ENCODE data around the gene DYNLT4. TPM values are rescaled to one million over a fixed set of nuclear protein-coding genes. Genes with fewer than 3 reads are reported as not detected.
"Not testable (repeated sequence)": the region's sequence is repeated elsewhere in the genome, so short reads cannot be mapped to it uniquely, and the experiment has no call there.

The DYNLT4 gene
- total and polyA plus RNA-seq, 2 experiments from 2014 or later = 0.30 to 2.2 TPM

DNA sequence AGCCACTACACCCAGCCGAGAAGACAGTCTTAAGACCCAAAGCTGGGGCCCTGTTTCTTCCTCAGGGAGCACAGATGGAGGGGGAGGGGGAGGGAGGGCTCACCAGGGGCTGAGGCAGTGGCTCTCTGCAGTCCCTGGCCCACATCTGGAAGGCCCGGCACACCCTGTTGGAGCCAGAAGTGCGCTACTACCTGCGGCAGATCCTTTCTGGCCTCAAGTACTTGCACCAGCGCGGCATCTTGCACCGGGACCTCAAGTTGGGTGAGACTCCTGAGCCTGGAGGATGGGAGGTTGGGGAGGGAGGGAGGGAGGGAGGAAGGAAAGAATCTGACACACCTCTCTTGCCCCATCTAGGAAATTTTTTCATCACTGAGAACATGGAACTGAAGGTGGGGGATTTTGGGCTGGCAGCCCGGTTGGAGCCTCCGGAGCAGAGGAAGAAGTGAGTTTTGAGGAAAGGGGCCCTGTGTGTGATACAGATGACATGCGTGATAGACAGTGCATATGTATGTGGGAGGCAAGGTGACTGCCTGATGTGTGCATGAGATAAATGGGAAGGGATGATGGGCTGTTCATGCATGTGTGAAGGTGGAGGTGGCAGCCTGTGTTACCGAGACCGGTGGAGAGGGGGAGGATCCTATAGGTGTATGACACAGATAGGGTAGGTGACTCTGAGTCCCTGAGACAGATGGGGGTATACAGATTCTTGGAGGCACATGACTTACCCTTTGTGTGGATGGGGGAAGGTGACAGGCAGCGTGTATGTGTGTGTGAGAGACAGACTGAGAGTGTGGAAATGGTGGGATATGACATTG lies 5.5 kb downstream of the DYNLT4 start:
- DNase-seq (ENCODE audit: low spot score) = peak; percentile 25
- Histone ChIP-seq H3K9me2 (replicated peaks; ENCODE audit: insufficient read depth) (no peaks in the 10 kb centered on the region), H3K79me2 (peaks cover 10% of the 10 kb centered on the region), H3K9me3 (ENCODE audit: low read depth) (no peaks in the 10 kb centered on the region), H2AFZ (no peak overlapping the region), H4K20me1 (ENCODE audit: insufficient read depth, poor library complexity, severe bottlenecking) (no peaks in the 10 kb centered on the region), H3K27ac (no peak overlapping the region), H3K4me2 (peak overlapping the region; percentile 94), H3K4me1 (ENCODE audit: insufficient read depth) (peaks cover 3% of the 10 kb centered on the region), H3K4me3 (no peak overlapping the region), H3K27me3 (no peaks in the 10 kb centered on the region), H3K36me3 (replicated peaks; ENCODE audit: insufficient read depth, low read depth) (no peaks in the 10 kb centered on the region)
- WGBS (ENCODE audit: low lambda C conversion rate, missing lambda C conversion rate) = 71% methylated on average over 12 of the region's 13 CpGs
- no peak for TF ChIP-seq EZH2 (IDR thresholded peaks at IDR 0.05; ENCODE audit: borderline replicate concordance)
- TF ChIP-seq, protein P1, sequence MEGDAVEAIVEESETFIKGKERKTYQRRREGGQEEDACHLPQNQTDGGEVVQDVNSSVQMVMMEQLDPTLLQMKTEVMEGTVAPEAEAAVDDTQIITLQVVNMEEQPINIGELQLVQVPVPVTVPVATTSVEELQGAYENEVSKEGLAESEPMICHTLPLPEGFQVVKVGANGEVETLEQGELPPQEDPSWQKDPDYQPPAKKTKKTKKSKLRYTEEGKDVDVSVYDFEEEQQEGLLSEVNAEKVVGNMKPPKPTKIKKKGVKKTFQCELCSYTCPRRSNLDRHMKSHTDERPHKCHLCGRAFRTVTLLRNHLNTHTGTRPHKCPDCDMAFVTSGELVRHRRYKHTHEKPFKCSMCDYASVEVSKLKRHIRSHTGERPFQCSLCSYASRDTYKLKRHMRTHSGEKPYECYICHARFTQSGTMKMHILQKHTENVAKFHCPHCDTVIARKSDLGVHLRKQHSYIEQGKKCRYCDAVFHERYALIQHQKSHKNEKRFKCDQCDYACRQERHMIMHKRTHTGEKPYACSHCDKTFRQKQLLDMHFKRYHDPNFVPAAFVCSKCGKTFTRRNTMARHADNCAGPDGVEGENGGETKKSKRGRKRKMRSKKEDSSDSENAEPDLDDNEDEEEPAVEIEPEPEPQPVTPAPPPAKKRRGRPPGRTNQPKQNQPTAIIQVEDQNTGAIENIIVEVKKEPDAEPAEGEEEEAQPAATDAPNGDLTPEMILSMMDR (IDR thresholded peaks at IDR 0.05; ENCODE audit: poor library complexity) = no peak
- no peak for TF ChIP-seq EZH2phosphoT487 (IDR thresholded peaks at IDR 0.05; ENCODE audit: low read depth, severe bottlenecking, unreplicated experiment)

DNA sequence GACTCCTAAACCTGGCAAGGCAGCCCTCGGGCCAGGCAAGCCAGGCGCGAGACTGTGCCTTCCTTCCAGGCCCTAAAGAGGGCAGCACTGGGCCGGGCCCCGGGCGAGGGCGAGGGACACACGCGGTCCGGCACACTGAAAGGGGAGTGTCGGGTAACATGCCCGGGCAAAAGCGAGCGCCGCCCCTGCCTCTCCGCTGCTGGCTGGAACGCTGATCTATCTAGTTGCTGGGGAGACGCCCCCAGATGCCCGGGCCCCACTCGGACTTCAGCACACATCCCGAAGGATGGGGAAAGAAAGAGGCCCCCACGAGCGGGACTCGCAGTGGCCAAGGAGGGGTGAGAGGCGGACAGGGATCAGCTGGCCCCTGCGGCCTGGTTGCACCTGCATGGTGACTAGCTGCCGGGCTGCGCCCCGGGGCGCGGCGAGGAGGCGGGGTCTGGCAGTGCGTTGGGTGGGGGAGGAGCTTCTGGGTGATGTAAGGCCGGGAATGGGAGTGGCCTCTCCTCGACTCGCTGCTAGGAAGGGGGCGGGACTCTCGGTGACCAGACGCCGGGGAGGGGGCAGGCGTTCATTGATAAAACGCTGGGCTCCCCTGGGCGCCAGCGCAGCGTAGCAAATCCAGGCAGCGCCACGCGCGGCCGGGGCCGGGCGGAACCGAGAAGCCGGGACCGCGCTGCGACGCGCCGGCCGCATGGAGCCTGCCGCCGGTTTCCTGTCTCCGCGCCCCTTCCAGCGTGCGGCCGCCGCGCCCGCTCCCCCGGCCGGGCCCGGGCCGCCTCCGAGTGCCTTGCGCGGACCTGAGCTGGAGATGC lies 7.2 kb downstream of the DYNLT4 start, which contains the start of gene PLK3:
PLK3 (plus strand) TSS at position 608 of the 815 bp plus-strand sequence; CDS start at position 695, 87 bp downstream.
- H3K27me3 ChIP-seq = no peaks in the 10 kb centered on the region
- peaks cover 10% of the 10 kb centered on the region for H3K79me2 ChIP-seq
- no peaks in the 10 kb centered on the region for H3K4me1 ChIP-seq (ENCODE audit: insufficient read depth)
- H3K36me3 ChIP-seq (replicated peaks; ENCODE audit: insufficient read depth, low read depth) = no peaks in the 10 kb centered on the region
- peak within 1 kb of the TSS; percentile 45 for H2AFZ ChIP-seq
- H3K4me2 ChIP-seq = peak within 1 kb of the TSS; percentile 94
- WGBS (ENCODE audit: low lambda C conversion rate, missing lambda C conversion rate) = under 1% methylated on average over 54 of the region's 79 CpGs
- TF ChIP-seq, protein P1 (IDR thresholded peaks at IDR 0.05; ENCODE audit: poor library complexity) = peak; percentile 89
- TF ChIP-seq EZH2 (IDR thresholded peaks at IDR 0.05; ENCODE audit: borderline replicate concordance) = no peak
- H3K9me2 ChIP-seq (replicated peaks; ENCODE audit: insufficient read depth) = no peaks in the 10 kb centered on the region
- H3K27ac ChIP-seq = peak within 1 kb of the TSS; percentile 94
- peak; percentile 99 for DNase-seq (ENCODE audit: low spot score)
- no peaks in the 10 kb centered on the region for H3K9me3 ChIP-seq (ENCODE audit: low read depth)
- no peaks in the 10 kb centered on the region for H4K20me1 ChIP-seq (ENCODE audit: insufficient read depth, poor library complexity, severe bottlenecking)
- H3K4me3 ChIP-seq = peak within 1 kb of the TSS; percentile 75

DNA sequence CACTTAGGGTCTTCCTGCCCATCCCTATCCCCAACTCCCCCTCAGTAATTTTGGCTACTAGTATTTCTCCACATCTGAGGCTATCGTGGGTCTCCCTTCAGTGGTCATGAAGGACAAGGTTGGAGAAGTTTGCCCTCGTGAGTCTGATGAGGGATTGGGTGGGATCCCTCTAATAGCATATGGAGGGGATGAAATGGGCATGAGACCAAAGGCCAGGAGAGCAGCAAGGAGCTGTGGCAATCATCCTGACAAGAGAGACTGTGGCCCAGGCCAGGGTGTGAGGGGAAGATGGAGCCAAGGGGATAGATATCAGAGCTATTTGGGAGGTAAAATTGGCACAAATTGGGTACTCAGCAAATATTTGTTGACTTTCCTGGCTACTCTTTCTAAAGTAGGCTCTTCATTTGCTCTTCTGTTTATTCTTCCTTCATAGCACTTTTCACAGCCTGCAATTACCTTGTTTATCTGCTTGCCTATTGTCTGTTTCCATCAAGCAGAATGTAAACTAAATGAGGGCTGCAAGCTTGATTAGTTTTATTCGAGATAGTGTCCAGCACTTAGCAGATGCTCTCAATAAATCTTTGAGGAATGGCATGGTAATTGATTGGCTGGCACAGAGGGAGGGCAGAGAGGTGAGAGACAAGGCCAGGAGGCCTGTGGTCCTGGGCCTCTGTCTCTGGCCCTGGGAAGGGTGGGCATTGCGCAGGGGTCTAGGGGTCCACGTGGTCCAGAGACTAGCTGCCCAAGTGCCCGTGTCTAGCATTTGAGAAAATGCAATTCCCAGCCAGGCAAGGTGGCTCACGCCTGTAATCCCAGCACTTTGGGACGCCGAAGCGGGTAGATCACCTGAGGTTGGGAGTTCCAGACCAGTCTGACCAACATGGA lies 8.4 kb downstream of the DYNLT4 start:
- Histone ChIP-seq H4K20me1 (ENCODE audit: insufficient read depth, poor library complexity, severe bottlenecking) (no peaks in the 10 kb centered on the region), H3K4me1 (ENCODE audit: insufficient read depth) (no peaks in the 10 kb centered on the region), H3K9me3 (ENCODE audit: low read depth) (no peaks in the 10 kb centered on the region), H2AFZ (peak overlapping the region; percentile 24), H3K4me3 (no peak overlapping the region), H3K36me3 (replicated peaks; ENCODE audit: insufficient read depth, low read depth) (no peaks in the 10 kb centered on the region), H3K79me2 (peaks cover 10% of the 10 kb centered on the region), H3K27ac (peak overlapping the region; percentile 94), H3K9me2 (replicated peaks; ENCODE audit: insufficient read depth) (no peaks in the 10 kb centered on the region), H3K27me3 (no peaks in the 10 kb centered on the region), H3K4me2 (peak overlapping the region; percentile 94)
- WGBS (ENCODE audit: low lambda C conversion rate, missing lambda C conversion rate) = 89% methylated on average over 10 of the region's 10 CpGs
- no peak for TF ChIP-seq EZH2phosphoT487 (IDR thresholded peaks at IDR 0.05; ENCODE audit: low read depth, severe bottlenecking, unreplicated experiment)
- TF ChIP-seq, protein P1 (IDR thresholded peaks at IDR 0.05; ENCODE audit: poor library complexity) = no peak
- no peak for TF ChIP-seq EZH2 (IDR thresholded peaks at IDR 0.05; ENCODE audit: borderline replicate concordance)
- no peak for DNase-seq (ENCODE audit: low spot score)

DNA sequence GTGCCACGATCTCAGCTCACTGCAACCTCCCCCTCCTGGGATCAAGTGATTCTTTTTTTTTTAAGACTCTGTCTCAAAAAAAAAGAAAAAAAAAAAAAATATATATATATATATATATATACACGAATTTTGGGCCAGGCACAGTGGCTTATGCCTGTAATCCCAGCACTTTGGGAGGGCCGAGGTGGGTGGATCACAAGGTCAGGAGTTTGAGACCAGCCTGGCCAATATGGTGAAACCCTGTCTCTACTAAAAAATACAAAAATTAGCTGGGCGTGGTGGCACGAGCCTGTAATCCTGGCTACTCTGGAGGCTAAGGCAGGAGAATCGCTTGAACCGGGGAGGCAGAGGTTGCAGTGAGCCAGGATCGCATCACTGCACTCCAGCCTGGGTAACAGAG lies 9.3 kb downstream of the DYNLT4 start:
- DNase-seq (ENCODE audit: low spot score); H3K27ac ChIP-seq; H4K20me1 ChIP-seq (ENCODE audit: insufficient read depth, poor library complexity, severe bottlenecking); H3K9me3 ChIP-seq (ENCODE audit: low read depth); H3K9me2 ChIP-seq (replicated peaks; ENCODE audit: insufficient read depth); H3K4me2 ChIP-seq; H3K4me3 ChIP-seq; H3K36me3 ChIP-seq (replicated peaks; ENCODE audit: insufficient read depth, low read depth); H3K27me3 ChIP-seq; H2AFZ ChIP-seq; H3K4me1 ChIP-seq (ENCODE audit: insufficient read depth): not testable (repeated sequence)
- WGBS (ENCODE audit: low lambda C conversion rate, missing lambda C conversion rate) = 88% methylated on average over 8 of the region's 8 CpGs
- peaks cover 10% of the 10 kb centered on the region for H3K79me2 ChIP-seq
